KMS-11 (cell line): ENCODE measurements around the gene KRT77.

Experiments used
- H2AFZ ChIP-seq: fragments of 200-600 bp; sonication (generic); 2 replicates; pipeline ENCODE4 v1.6.1; 2016; ENCODE audit warnings: antibody characterized with exemption, mixed run types, low read depth
- H3K27ac ChIP-seq: fragments of 200-600 bp; sonication (generic); 2 replicates; pipeline ENCODE4 v1.6.1; 2016; ENCODE audit warnings: mild to moderate bottlenecking, mixed run types
- H3K27me3 ChIP-seq: fragments of 200-600 bp; sonication (generic); 2 replicates; pipeline ENCODE4 v1.6.1; 2017; ENCODE audit warnings: mild to moderate bottlenecking, low read depth, mixed run types, moderate library complexity; ENCODE audit not compliant: insufficient read depth
- H3K36me3 ChIP-seq: fragments of 200-600 bp; sonication (generic); 2 replicates; pipeline ENCODE4 v1.6.1; 2017; ENCODE audit warnings: mild to moderate bottlenecking, mixed run types; ENCODE audit not compliant: insufficient read depth
- H3K4me1 ChIP-seq: fragments of 200-600 bp; sonication (generic); 2 replicates; pipeline ENCODE4 v1.6.1; 2016; ENCODE audit warnings: mild to moderate bottlenecking, low read depth, mixed run types; ENCODE audit not compliant: poor library complexity, severe bottlenecking
- H3K4me2 ChIP-seq: fragments of 200-600 bp; sonication (generic); 2 replicates; pipeline ENCODE4 v1.7.0; 2016; ENCODE audit warnings: mild to moderate bottlenecking, mixed run types
- H3K4me3 ChIP-seq: fragments of 200-600 bp; sonication (generic); IDR thresholded peaks from 2 replicates; pipeline ENCODE4 v1.6.1; 2017; ENCODE audit warnings: low read depth, low read length, mixed read lengths; ENCODE audit not compliant: insufficient read depth
- H3K79me2 ChIP-seq: fragments of 200-600 bp; sonication (generic); 2 replicates; pipeline ENCODE4 v1.6.1; 2016; ENCODE audit warnings: low read depth, mixed run types; ENCODE audit not compliant: insufficient read depth
- H3K9ac ChIP-seq: fragments of 200-600 bp; sonication (generic); 2 replicates; pipeline ENCODE4 v1.6.1; 2016; ENCODE audit warnings: mild to moderate bottlenecking, mixed run types
- H4K20me1 ChIP-seq: fragments of 200-600 bp; sonication (generic); 2 replicates; pipeline ENCODE4 v1.6.1; 2016; ENCODE audit warnings: mild to moderate bottlenecking, mixed run types; ENCODE audit not compliant: insufficient read depth
- TF ChIP-seq, protein P1 (sequence below): fragments of 200-600 bp; sonication (generic); conservative IDR thresholded peaks from 2 replicates; pipeline ENCODE4 v1.6.1; 2017; ENCODE audit warnings: low read depth, mild to moderate bottlenecking, antibody characterized with exemption, low read length, moderate library complexity, mixed read lengths

Gene KRT77

DNA sequence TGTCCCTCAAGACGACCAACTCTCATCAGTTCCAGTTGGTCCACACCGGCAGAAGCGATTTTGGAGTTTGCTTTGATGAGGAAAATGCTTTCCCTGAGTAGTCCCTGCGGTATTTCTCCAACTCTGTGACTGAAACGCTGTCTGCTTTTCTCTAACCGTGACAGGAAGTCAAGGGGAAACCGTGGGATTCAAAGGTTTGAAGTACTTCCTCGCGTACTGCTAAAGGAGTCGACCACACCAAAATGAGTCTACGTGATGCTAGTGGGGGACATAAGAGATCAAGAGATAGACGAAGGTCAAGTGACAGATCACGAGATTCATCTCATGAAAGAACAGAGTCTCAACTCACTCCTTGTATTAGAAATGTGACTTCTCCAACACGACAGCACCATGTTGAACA, 45.3 kb upstream of the KRT77 start:
- Histone ChIP-seq H3K4me1 (no peaks in the 10 kb centered on the region), H3K27ac (no peak overlapping the region), H3K9ac (no peak overlapping the region), H4K20me1 (no peaks in the 10 kb centered on the region), H3K4me3 (no peak overlapping the region), H3K4me2 (no peak overlapping the region), H3K27me3 (peaks cover 28% of the 10 kb centered on the region; the same call in 1 of the 2 replicates), H3K36me3 (no peaks in the 10 kb centered on the region), H3K79me2 (no peaks in the 10 kb centered on the region), H2AFZ (no peak overlapping the region)
- TF ChIP-seq, protein P1, sequence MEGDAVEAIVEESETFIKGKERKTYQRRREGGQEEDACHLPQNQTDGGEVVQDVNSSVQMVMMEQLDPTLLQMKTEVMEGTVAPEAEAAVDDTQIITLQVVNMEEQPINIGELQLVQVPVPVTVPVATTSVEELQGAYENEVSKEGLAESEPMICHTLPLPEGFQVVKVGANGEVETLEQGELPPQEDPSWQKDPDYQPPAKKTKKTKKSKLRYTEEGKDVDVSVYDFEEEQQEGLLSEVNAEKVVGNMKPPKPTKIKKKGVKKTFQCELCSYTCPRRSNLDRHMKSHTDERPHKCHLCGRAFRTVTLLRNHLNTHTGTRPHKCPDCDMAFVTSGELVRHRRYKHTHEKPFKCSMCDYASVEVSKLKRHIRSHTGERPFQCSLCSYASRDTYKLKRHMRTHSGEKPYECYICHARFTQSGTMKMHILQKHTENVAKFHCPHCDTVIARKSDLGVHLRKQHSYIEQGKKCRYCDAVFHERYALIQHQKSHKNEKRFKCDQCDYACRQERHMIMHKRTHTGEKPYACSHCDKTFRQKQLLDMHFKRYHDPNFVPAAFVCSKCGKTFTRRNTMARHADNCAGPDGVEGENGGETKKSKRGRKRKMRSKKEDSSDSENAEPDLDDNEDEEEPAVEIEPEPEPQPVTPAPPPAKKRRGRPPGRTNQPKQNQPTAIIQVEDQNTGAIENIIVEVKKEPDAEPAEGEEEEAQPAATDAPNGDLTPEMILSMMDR: no peak

DNA sequence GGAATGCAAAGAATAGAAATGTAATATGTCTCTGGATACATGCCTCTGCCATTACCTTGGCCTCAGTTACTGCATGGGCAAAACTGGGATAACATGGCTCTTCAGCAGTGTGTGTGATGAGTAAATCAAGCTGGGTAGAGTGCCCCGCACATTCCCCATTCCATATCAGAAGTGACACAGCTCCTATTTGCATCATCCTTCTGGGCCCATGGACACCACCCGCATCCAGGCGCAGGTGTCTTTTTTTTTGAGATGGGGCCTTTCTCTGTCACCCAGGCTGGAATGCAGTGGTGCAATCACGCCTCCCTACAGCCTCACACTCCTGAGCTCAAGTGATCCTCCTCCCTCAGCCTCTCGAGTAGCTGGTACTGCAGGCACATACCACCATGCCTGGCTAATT, 42.2 kb upstream of the KRT77 start:
- Histone ChIP-seq H2AFZ (no peak overlapping the region), H3K4me2 (no peak overlapping the region), H3K36me3 (no peaks in the 10 kb centered on the region), H3K9ac (no peak overlapping the region), H4K20me1 (no peaks in the 10 kb centered on the region), H3K4me1 (no peaks in the 10 kb centered on the region), H3K27ac (no peak overlapping the region), H3K79me2 (no peaks in the 10 kb centered on the region), H3K27me3 (peaks cover 23% of the 10 kb centered on the region; the same call in 1 of the 2 replicates), H3K4me3 (no peak overlapping the region)
- TF ChIP-seq, protein P1: no peak

GRCh38 chr12:52744493-52745156, 41.3 kb upstream of the KRT77 start:
- Histone ChIP-seq H3K4me3 (no peak overlapping the region), H3K27me3 (peaks cover 18% of the 10 kb centered on the region; the same call in 1 of the 2 replicates), H3K79me2 (no peaks in the 10 kb centered on the region)

GRCh38 chr12:52742822-52743457, 39.6 kb upstream of the KRT77 start:
- no peak overlapping the region for H2AFZ ChIP-seq
- H4K20me1 ChIP-seq: no peaks in the 10 kb centered on the region
- no peaks in the 10 kb centered on the region for H3K79me2 ChIP-seq
- H3K9ac ChIP-seq: no peak overlapping the region
- H3K4me1 ChIP-seq: no peaks in the 10 kb centered on the region
- TF ChIP-seq, protein P1: no peak
- H3K27ac ChIP-seq: no peak overlapping the region
- peaks cover 23% of the 10 kb centered on the region; the same call in 1 of the 2 replicates for H3K27me3 ChIP-seq
- H3K4me3 ChIP-seq: no peak overlapping the region
- no peak overlapping the region for H3K4me2 ChIP-seq
- no peaks in the 10 kb centered on the region for H3K36me3 ChIP-seq

More at GRCh38 chr12:52744493-52745156, 41.3 kb upstream of the KRT77 start:
- Histone ChIP-seq H3K4me2 (no peak overlapping the region), H3K36me3 (no peaks in the 10 kb centered on the region), H3K27ac (no peak overlapping the region), H3K9ac (no peak overlapping the region), H4K20me1 (no peaks in the 10 kb centered on the region), H2AFZ (no peak overlapping the region), H3K4me1 (no peaks in the 10 kb centered on the region)
- TF ChIP-seq, protein P1: no peak
